PC-3 (cell line): ENCODE data around the gene ARHGAP27. TPM values are rescaled to one million over a fixed set of nuclear protein-coding genes. Genes with fewer than 3 reads are reported as not detected.
A peak's percentile ranks its signal among the peaks of the same experiment; 100 is the strongest.
"Not testable (repeated sequence)": the region's sequence is repeated elsewhere in the genome, so short reads cannot be mapped to it uniquely, and the experiment has no call there.

Source experiments
- ATAC-seq: fragments of 200-7000 bp; cut with Tn5 transposase; 2 replicates; pipeline ENCODE4 v1.9.1; 2020; ENCODE audit warnings: mild to moderate bottlenecking, moderate library complexity
- BruUV-seq: library from RNA; stranded (reverse); fragments of 400-500 nt; replicated peaks from 2 replicates; lab custom pipeline; 2021; lab: Mats Ljungman, UMichigan
- CTCF ChIA-PET: fragments of 300-600 bp; sonication (Branson Sonifier 250); formaldehyde crosslinking; loops from one replicate; lab custom pipeline; 2022; ENCODE audit warnings: antibody characterized with exemption; lab: Charles Lee
- POLR2A ChIA-PET: fragments of 300-600 bp; sonication (Branson Sonifier 250); formaldehyde crosslinking; loops from one replicate; lab custom pipeline; 2022; ENCODE audit warnings: antibody characterized with exemption; ENCODE audit not compliant: unreplicated experiment; lab: Charles Lee
- DNase-seq: peaks from one replicate; pipeline ENCODE4 v3.0.0-alpha.2; 2015
- H2AFZ ChIP-seq: fragments of 300-600 bp; sonication (generic); 2 replicates; pipeline ENCODE4 v1.6.0; 2016; ENCODE audit warnings: antibody characterized with exemption, low read length
- H3F3A ChIP-seq: fragments of 300-600 bp; sonication (generic); one replicate; pipeline ENCODE4 v1.6.0; 2017; ENCODE audit warnings: antibody characterized with exemption, low read length, control low read depth, mild to moderate bottlenecking; ENCODE audit not compliant: unreplicated experiment
- H3K27ac ChIP-seq: fragments of 300-600 bp; sonication (generic); 2 replicates; pipeline ENCODE4 v1.5.1; 2016; ENCODE audit warnings: mild to moderate bottlenecking, low read length
- H3K27me3 ChIP-seq: fragments of 300-600 bp; sonication (generic); 2 replicates; pipeline ENCODE4 v1.6.1; 2016; ENCODE audit warnings: low read length, mixed read lengths
- H3K36me3 ChIP-seq: fragments of 300-600 bp; sonication (generic); 2 replicates; pipeline ENCODE4 v1.6.1; 2016; ENCODE audit warnings: low read depth, mixed run types, low read length, mixed read lengths
- H3K4me1 ChIP-seq: fragments of 300-600 bp; sonication (generic); 2 replicates; pipeline ENCODE4 v1.5.1; 2016; ENCODE audit warnings: low read length; ENCODE audit not compliant: insufficient read depth
- H3K4me2 ChIP-seq: fragments of 300-600 bp; sonication (generic); 2 replicates; pipeline ENCODE4 v1.6.0; 2016; ENCODE audit warnings: low read length
- H3K4me3 ChIP-seq: fragments of 300-600 bp; sonication (generic); 2 replicates; pipeline ENCODE4 v1.5.1; 2016; ENCODE audit warnings: mild to moderate bottlenecking, low read length, mixed read lengths
- H3K79me2 ChIP-seq: fragments of 300-600 bp; sonication (generic); 2 replicates; pipeline ENCODE4 v1.6.1; 2017; ENCODE audit warnings: low read length, mixed read lengths
- H3K9ac ChIP-seq: fragments of 300-600 bp; sonication (generic); 2 replicates; pipeline ENCODE4 v1.6.0; 2016; ENCODE audit warnings: mild to moderate bottlenecking, low read length
- H3K9me2 ChIP-seq: fragments of 300-600 bp; sonication (generic); replicated peaks from 2 replicates; pipeline ENCODE4 v1.6.1; 2016; ENCODE audit warnings: mixed run types, low read length, mixed read lengths
- H3K9me3 ChIP-seq: fragments of 300-600 bp; sonication (generic); 2 replicates; pipeline ENCODE4 v1.6.1; 2016; ENCODE audit warnings: low read length, mixed read lengths
- H4K20me1 ChIP-seq: fragments of 300-600 bp; sonication (generic); 2 replicates; pipeline ENCODE4 v1.6.1; 2016; ENCODE audit warnings: low read length, mixed read lengths
- intact Hi-C: fragments of 100-400 bp; cut with micrococcal nuclease; formaldehyde crosslinking; loops from 2 replicates; pipeline ENCODE4 v1.9.0; 2023
- total RNA-seq: library from RNA; depleted of rRNA; stranded (reverse); fragments of >200 nt; gene quantifications from 2 replicates; pipeline ENCODE4 v1.2.3, GENCODE V29; 2014

The ARHGAP27 gene
- total RNA-seq, 1 experiment from 2014 or later, result 119 TPM

- H3K9me3 ChIP-seq, H4K20me1 ChIP-seq, POLR2A ChIA-PET, H3K9ac ChIP-seq, intact Hi-C loops, H3K27me3 ChIP-seq, H3K9me2 ChIP-seq, H3K36me3 ChIP-seq, H3F3A ChIP-seq, H3K79me2 ChIP-seq, H3K27ac ChIP-seq, BruUV-seq, CTCF ChIA-PET, H3K4me2 ChIP-seq, H2AFZ ChIP-seq, DNase-seq, H3K4me3 ChIP-seq, ATAC-seq: not testable (repeated sequence)
- H3K4me1 ChIP-seq, result peaks cover 18% of the 10 kb centered on the region
Measured at GRCh38 chr17:45448483-45448882, 15.8 kb upstream of the ARHGAP27 start.

- BruUV-seq, H3K27me3 ChIP-seq, H3K9me2 ChIP-seq, H2AFZ ChIP-seq, H4K20me1 ChIP-seq, H3K4me2 ChIP-seq, H3K36me3 ChIP-seq, H3K9me3 ChIP-seq, H3K9ac ChIP-seq, DNase-seq, ATAC-seq, H3K27ac ChIP-seq, H3K4me3 ChIP-seq, intact Hi-C loops, H3K79me2 ChIP-seq, POLR2A ChIA-PET, H3F3A ChIP-seq, CTCF ChIA-PET: not testable (repeated sequence)
- H3K4me1 ChIP-seq, result peaks cover 18% of the 10 kb centered on the region
Measured at GRCh38 chr17:45448066-45448465, 15.4 kb upstream of the ARHGAP27 start.

- not testable (repeated sequence) for H3K4me3 ChIP-seq, H3K27ac ChIP-seq
Measured at GRCh38 chr17:45447650-45448049, 15.0 kb upstream of the ARHGAP27 start.

GRCh38 chr17:45446872-45447625 lies 14.4 kb upstream of the ARHGAP27 start:
- CTCF ChIA-PET, result interaction anchor here (0.7 kb wide), 1 partner anchor 33 kb away, joined by 8 read pairs; no protein-coding TSS in a partner anchor
- H3K9me3 ChIP-seq, intact Hi-C loops, H4K20me1 ChIP-seq, H3K4me2 ChIP-seq, BruUV-seq, H3K4me3 ChIP-seq, H3K27ac ChIP-seq, H3K9me2 ChIP-seq, DNase-seq, H3K79me2 ChIP-seq, H3F3A ChIP-seq, H3K27me3 ChIP-seq, H2AFZ ChIP-seq, H3K36me3 ChIP-seq, H3K9ac ChIP-seq, POLR2A ChIA-PET: not testable (repeated sequence)
- 0 out of 2 replicates have a peak, but pooled peaks have one; percentile 3 for ATAC-seq
- peaks cover 18% of the 10 kb centered on the region for H3K4me1 ChIP-seq

More at GRCh38 chr17:45447650-45448049, 15.0 kb upstream of the ARHGAP27 start:
- CTCF ChIA-PET, result interaction anchor here (0.7 kb wide), 1 partner anchor 32 kb away, joined by 8 read pairs; no protein-coding TSS in a partner anchor
- ATAC-seq, H3K9me3 ChIP-seq, POLR2A ChIA-PET, BruUV-seq, H3K9me2 ChIP-seq, H3K4me2 ChIP-seq, H4K20me1 ChIP-seq, H3K27me3 ChIP-seq, H3F3A ChIP-seq, H3K9ac ChIP-seq, H3K79me2 ChIP-seq, intact Hi-C loops, H2AFZ ChIP-seq, DNase-seq, H3K36me3 ChIP-seq: not testable (repeated sequence)
- H3K4me1 ChIP-seq, result peaks cover 18% of the 10 kb centered on the region

- H4K20me1 ChIP-seq, H3K27me3 ChIP-seq, H3K79me2 ChIP-seq, H3K36me3 ChIP-seq, intact Hi-C loops, H3K9me3 ChIP-seq, CTCF ChIA-PET, H3K9me2 ChIP-seq, H3F3A ChIP-seq: not testable (repeated sequence)
- peak overlapping the region; percentile 33; the same call in 1 of the 2 replicates for H3K9ac ChIP-seq
- peak overlapping the region; percentile 71 for H2AFZ ChIP-seq
- peak overlapping the region; percentile 72 for H3K4me2 ChIP-seq
- H3K4me1 ChIP-seq, result peaks cover 18% of the 10 kb centered on the region
- H3K4me3 ChIP-seq, result peak overlapping the region; percentile 29; the same call in 1 of the 2 replicates
- H3K27ac ChIP-seq, result peak overlapping the region; percentile 82
- ATAC-seq (peak; percentile 99), DNase-seq (peak; percentile 86)
- POLR2A ChIA-PET, result interaction anchor here (0.6 kb wide), 2 partner anchors 218 to 1811 kb away, joined by 3 to 4 read pairs; no protein-coding TSS in a partner anchor
- TSS peak; percentile 98 for BruUV-seq
Measured at GRCh38 chr17:45445901-45446743, 13.5 kb upstream of the ARHGAP27 start.
